Measurements from ENCODE around the gene GPSM1.

DNA sequence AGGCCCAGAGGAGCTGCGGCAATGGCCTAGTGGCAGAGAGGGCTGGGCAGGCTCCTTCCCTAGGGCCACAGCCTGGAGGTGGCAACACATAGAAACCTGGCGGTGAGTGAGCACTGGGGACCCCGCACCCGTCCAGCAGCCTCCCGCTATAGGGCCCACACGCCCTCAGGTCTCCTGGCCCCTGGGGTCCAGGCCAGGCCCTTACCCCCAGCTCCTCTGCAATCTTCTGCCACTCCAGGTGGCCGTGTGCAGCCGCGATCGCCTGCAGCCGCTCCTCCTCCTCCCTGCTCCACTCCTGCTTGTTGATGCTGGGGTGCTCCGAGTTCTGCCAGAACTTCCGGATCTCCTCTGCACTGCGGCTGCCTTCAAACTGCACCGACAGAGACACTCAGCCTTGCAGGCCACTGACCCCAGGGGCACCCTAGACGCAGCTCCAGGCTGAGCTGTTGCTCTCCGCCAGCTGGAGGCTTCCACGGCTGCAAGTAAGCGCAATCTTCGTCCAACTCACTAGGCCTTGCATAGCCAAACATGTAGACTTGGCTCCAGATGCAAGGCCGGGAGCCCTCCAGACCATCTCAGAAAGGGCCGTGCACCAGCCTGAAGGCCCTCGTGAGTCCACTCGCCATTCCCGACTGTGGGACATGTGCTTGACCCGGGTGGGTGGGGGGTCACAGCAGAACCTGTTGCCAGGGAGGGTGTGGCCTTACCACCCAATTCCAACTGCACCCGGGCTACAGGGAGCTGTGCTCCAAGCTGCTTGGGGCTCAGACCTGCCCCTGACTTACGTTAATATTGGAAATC, 64.6 kb downstream of the GPSM1 start:
- TF ChIP-seq, protein P1, sequence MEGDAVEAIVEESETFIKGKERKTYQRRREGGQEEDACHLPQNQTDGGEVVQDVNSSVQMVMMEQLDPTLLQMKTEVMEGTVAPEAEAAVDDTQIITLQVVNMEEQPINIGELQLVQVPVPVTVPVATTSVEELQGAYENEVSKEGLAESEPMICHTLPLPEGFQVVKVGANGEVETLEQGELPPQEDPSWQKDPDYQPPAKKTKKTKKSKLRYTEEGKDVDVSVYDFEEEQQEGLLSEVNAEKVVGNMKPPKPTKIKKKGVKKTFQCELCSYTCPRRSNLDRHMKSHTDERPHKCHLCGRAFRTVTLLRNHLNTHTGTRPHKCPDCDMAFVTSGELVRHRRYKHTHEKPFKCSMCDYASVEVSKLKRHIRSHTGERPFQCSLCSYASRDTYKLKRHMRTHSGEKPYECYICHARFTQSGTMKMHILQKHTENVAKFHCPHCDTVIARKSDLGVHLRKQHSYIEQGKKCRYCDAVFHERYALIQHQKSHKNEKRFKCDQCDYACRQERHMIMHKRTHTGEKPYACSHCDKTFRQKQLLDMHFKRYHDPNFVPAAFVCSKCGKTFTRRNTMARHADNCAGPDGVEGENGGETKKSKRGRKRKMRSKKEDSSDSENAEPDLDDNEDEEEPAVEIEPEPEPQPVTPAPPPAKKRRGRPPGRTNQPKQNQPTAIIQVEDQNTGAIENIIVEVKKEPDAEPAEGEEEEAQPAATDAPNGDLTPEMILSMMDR (IDR thresholded peaks at IDR 0.05; ENCODE audit: insufficient read depth, low read depth, low read length), result no peak
- TF ChIP-seq EZH2 (IDR thresholded peaks at IDR 0.05; ENCODE audit: insufficient read depth, low read length), result no peak
